ENCODE measurements around the gene CD40. TPM values are rescaled to one million over a fixed set of nuclear protein-coding genes. Genes with fewer than 3 reads are reported as not detected.

CD40 gene
- total and polyA plus RNA-seq, 4 donors, result 20.4 to 55.0 (median 28.4) TPM

DNA sequence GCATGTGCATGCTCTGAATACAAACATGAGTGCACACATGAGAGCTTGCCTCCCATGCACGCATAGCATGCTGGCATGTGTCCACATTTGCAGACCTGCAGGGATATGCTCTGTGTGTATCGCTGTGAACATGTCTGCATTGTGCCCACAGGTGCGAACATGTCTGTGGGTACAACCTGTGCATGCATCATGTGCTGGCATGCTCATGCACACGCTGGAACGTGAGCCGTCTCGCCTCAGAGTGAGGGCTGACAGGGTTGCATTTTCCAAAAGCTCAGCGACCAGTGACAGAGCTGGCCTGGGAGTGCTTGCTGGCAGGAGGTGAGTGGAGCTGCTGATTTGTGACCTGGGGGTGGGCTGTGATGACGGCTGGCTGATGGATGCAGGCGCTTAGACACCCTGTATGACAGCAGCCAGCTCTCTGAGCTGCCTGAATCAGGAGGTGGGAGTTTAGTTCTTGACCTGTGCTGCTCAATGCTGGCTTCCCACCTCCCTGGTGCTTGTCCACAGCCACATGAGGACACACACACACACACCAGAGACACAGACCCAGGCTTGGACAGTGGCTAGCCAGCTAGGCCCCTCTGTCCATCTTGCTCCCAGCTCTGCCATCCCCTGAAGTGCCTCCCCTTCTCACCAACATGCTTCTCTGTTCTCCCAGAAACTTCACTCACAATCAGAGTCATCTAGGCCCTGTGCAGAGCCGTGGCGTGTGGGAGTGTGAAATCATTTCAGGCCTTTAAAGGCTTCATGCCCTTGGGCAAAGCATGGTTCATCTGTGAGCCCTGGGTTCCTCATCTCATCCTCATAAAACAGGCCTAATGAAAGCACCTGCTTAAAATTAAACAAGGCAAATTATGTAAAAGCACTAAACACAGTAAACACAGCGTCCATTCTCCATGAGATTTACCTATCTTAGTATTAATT lies 51.4 kb downstream of the CD40 start:
- H3K27ac ChIP-seq (ENCODE audit: low read depth in 1 of 2, low read length in 1 of 2), result no peak overlapping the region
- H3K9me3 ChIP-seq (ENCODE audit: control insufficient read depth in 4 of 4, insufficient read depth in 3 of 4, low read length in 3 of 4), result peaks cover 0 to 7% (median 0%) of the 10 kb centered on the region in 4 donors
- H3K9ac ChIP-seq (ENCODE audit: insufficient read depth in 1 of 2, low read length in 2 of 2), result no peak overlapping the region
- no peaks in the 10 kb centered on the region for H3K36me3 ChIP-seq (ENCODE audit: control insufficient read depth in 4 of 4, insufficient read depth in 4 of 4, low read length in 4 of 4)
- WGBS, 2 donors, result 61 to 72% methylated on average over 13 of the region's 13 CpGs
- DNase-seq, result no peak
- no peak for ATAC-seq (ENCODE audit: insufficient read depth, low FRiP score)
- no peak overlapping the region for H3K4me3 ChIP-seq
- TF ChIP-seq, protein P1, sequence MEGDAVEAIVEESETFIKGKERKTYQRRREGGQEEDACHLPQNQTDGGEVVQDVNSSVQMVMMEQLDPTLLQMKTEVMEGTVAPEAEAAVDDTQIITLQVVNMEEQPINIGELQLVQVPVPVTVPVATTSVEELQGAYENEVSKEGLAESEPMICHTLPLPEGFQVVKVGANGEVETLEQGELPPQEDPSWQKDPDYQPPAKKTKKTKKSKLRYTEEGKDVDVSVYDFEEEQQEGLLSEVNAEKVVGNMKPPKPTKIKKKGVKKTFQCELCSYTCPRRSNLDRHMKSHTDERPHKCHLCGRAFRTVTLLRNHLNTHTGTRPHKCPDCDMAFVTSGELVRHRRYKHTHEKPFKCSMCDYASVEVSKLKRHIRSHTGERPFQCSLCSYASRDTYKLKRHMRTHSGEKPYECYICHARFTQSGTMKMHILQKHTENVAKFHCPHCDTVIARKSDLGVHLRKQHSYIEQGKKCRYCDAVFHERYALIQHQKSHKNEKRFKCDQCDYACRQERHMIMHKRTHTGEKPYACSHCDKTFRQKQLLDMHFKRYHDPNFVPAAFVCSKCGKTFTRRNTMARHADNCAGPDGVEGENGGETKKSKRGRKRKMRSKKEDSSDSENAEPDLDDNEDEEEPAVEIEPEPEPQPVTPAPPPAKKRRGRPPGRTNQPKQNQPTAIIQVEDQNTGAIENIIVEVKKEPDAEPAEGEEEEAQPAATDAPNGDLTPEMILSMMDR (IDR thresholded peaks at IDR 0.05; ENCODE audit: control extremely low read depth, extremely low read depth), result no peak
- H3K4me1 ChIP-seq (ENCODE audit: control insufficient read depth in 5 of 5, insufficient read depth in 5 of 5, low read length in 5 of 5), result no peaks in the 10 kb centered on the region
- H3K27me3 ChIP-seq (ENCODE audit: control insufficient read depth in 3 of 3, insufficient read depth in 3 of 3, low read length in 2 of 3), result peaks cover 0 to 48% (median 16%) of the 10 kb centered on the region in 3 donors

DNA sequence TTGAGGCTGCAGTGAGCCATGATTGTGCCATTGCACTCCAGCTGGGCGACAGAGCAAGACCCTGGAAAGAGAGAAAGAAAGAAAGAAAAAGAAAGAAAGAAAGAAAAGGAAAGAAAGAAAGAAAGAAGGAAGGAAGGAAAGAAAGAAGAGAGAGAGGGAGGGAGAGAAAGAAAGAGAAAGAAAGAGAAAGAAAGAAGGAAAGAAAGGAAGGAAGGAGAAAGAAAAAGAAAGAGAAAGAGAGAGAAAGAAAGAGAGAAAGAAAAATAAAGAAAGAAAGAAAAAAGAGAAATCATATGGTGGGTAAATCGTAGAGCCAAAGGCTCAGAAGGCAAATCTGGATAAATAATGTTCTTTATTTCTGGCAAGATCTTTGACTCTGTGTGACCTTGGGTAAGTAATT lies 53.4 kb downstream of the CD40 start:
- 65 to 84% methylated on average over 2 of the region's 2 CpGs for WGBS, 2 donors
- ATAC-seq (ENCODE audit: insufficient read depth, low FRiP score) (no peak), DNase-seq (no peak)
- Histone ChIP-seq H3K9me3 (ENCODE audit: control insufficient read depth in 4 of 4, insufficient read depth in 3 of 4, low read length in 3 of 4) (peaks cover 0 to 7% (median 0%) of the 10 kb centered on the region in 4 donors), H3K4me1 (ENCODE audit: control insufficient read depth in 5 of 5, insufficient read depth in 5 of 5, low read length in 5 of 5) (no peaks in the 10 kb centered on the region), H3K9ac (ENCODE audit: insufficient read depth in 1 of 2, low read length in 2 of 2) (no peak overlapping the region), H3K4me3 (no peak overlapping the region), H3K27ac (ENCODE audit: low read depth in 1 of 2, low read length in 1 of 2) (no peak overlapping the region), H3K36me3 (ENCODE audit: control insufficient read depth in 4 of 4, insufficient read depth in 4 of 4, low read length in 4 of 4) (no peaks in the 10 kb centered on the region), H3K27me3 (ENCODE audit: control insufficient read depth in 3 of 3, insufficient read depth in 3 of 3, low read length in 2 of 3) (peaks cover 0 to 57% (median 30%) of the 10 kb centered on the region in 3 donors)
- TF ChIP-seq, protein P1 (IDR thresholded peaks at IDR 0.05; ENCODE audit: control extremely low read depth, extremely low read depth), result no peak

- ATAC-seq (ENCODE audit: insufficient read depth, low FRiP score), result no peak
- H3K27ac ChIP-seq (ENCODE audit: low read depth in 1 of 2, low read length in 1 of 2), result no peak overlapping the region
- WGBS, 2 donors, result 56 to 62% methylated on average over 5 of the region's 5 CpGs
- no peak overlapping the region for H3K9ac ChIP-seq (ENCODE audit: insufficient read depth in 1 of 2, low read length in 2 of 2)
- DNase-seq, result no peak
- no peak overlapping the region for H3K4me3 ChIP-seq
- TF ChIP-seq, protein P1 (IDR thresholded peaks at IDR 0.05; ENCODE audit: control extremely low read depth, extremely low read depth), result no peak
- H3K9me3 ChIP-seq (ENCODE audit: control insufficient read depth in 4 of 4, insufficient read depth in 3 of 4, low read length in 3 of 4), result peaks cover 0 to 7% (median 0%) of the 10 kb centered on the region in 4 donors
- no peaks in the 10 kb centered on the region for H3K4me1 ChIP-seq (ENCODE audit: control insufficient read depth in 5 of 5, insufficient read depth in 5 of 5, low read length in 5 of 5)
- H3K27me3 ChIP-seq (ENCODE audit: control insufficient read depth in 3 of 3, insufficient read depth in 3 of 3, low read length in 2 of 3), result peaks cover 0 to 57% (median 32%) of the 10 kb centered on the region in 3 donors
- no peaks in the 10 kb centered on the region for H3K36me3 ChIP-seq (ENCODE audit: control insufficient read depth in 4 of 4, insufficient read depth in 4 of 4, low read length in 4 of 4)
Observed at GRCh38 chr20:46171909-46172308, 53.8 kb downstream of the CD40 start.

Data from lung (tissue), 12 donors.